Stimulated activated CD8-positive, alpha-beta memory T cell treated with anti-CD3 and anti-CD28 coated beads, Interleukin-12 subunit alpha, Interleukin-12 subunit beta, amount 100 ng/mL, for 1 hour (primary cell): ENCODE measurements around the gene PLA2G2E.
"Not testable (repeated sequence)": the region's sequence is repeated elsewhere in the genome, so short reads cannot be mapped to it uniquely, and the experiment has no call there.

ENCODE experiments used
- DNase-seq: peaks from one replicate; pipeline ENCODE4 v3.0.0-alpha.2; 2020; ENCODE audit warnings: low read depth

PLA2G2E gene

GRCh38 chr1:19932866-19933265 is 9.4 kb upstream of the PLA2G2E start:
- no peak for DNase-seq

GRCh38 chr1:19927130-19927421 is 3.7 kb upstream of the PLA2G2E start:
- not testable (repeated sequence) for DNase-seq

GRCh38 chr1:19926296-19927129 is 3.1 kb upstream of the PLA2G2E start:
- DNase-seq: no peak

- DNase-seq: no peak
Measured at GRCh38 chr1:19925342-19926070, 2.1 kb upstream of the PLA2G2E start.

GRCh38 chr1:19923953-19924346 is 533 bp upstream of the PLA2G2E start:
- no peak for DNase-seq

- DNase-seq: no peak
Measured at GRCh38 chr1:19922015-19922688, 1.3 kb downstream of the PLA2G2E start.

- no peak for DNase-seq
Measured at GRCh38 chr1:19921310-19921709, 2.1 kb downstream of the PLA2G2E start.

GRCh38 chr1:19920132-19920710 is 3.2 kb downstream of the PLA2G2E start:
- DNase-seq: no peak

GRCh38 chr1:19918057-19918456 is 5.4 kb downstream of the PLA2G2E start:
- peak; percentile 77 for DNase-seq

- DNase-seq: no peak
Measured at GRCh38 chr1:19910650-19911049, 12.8 kb downstream of the PLA2G2E start.

GRCh38 chr1:19909971-19910370 is 13.4 kb downstream of the PLA2G2E start:
- no peak for DNase-seq

- DNase-seq: no peak
Measured at GRCh38 chr1:19909392-19909791, 14.0 kb downstream of the PLA2G2E start.

- no peak for DNase-seq
Measured at GRCh38 chr1:19907456-19907855, 16.0 kb downstream of the PLA2G2E start.

- DNase-seq: no peak
Measured at GRCh38 chr1:19903621-19904020, 19.8 kb downstream of the PLA2G2E start.

- DNase-seq: no peak
Measured at GRCh38 chr1:19901653-19902052, 21.8 kb downstream of the PLA2G2E start.

- DNase-seq: no peak
Measured at GRCh38 chr1:19894218-19894617, 29.2 kb downstream of the PLA2G2E start.

GRCh38 chr1:19893687-19894086 is 29.7 kb downstream of the PLA2G2E start:
- no peak for DNase-seq

GRCh38 chr1:19892628-19893168 is 30.7 kb downstream of the PLA2G2E start:
- DNase-seq: no peak

GRCh38 chr1:19892129-19892528 is 31.3 kb downstream of the PLA2G2E start:
- DNase-seq: no peak

- no peak for DNase-seq
Measured at GRCh38 chr1:19889656-19890055, 33.8 kb downstream of the PLA2G2E start.

- no peak for DNase-seq
Measured at GRCh38 chr1:19888112-19888511, 35.3 kb downstream of the PLA2G2E start.

- no peak for DNase-seq
Measured at GRCh38 chr1:19885821-19886220, 37.6 kb downstream of the PLA2G2E start.
